GM23248 (cell line): ENCODE measurements around the gene CST11. TPM values are rescaled to one million over a fixed set of nuclear protein-coding genes. Genes with fewer than 3 reads are reported as not detected.

Experiments
- DNase-seq: peaks from one replicate; pipeline ENCODE4 v3.0.0-alpha.2; 2015
- H2AFZ ChIP-seq: fragments of 200-600 bp; sonication (generic); 2 replicates; pipeline ENCODE4 v1.6.1; 2016; ENCODE audit warnings: antibody characterized with exemption
- H3F3A ChIP-seq: fragments of 200-600 bp; sonication (generic); 2 replicates; pipeline ENCODE4 v1.6.1; 2016; ENCODE audit warnings: mild to moderate bottlenecking, antibody characterized with exemption, mixed run types; ENCODE audit not compliant: insufficient read depth
- H3K27ac ChIP-seq: fragments of 200-600 bp; sonication (generic); 2 replicates; pipeline ENCODE4 v1.5.1; 2016; ENCODE audit warnings: mild to moderate bottlenecking
- H3K27me3 ChIP-seq: fragments of 200-600 bp; sonication (generic); replicated peaks from 2 replicates; pipeline ENCODE4 v1.6.1; 2016; ENCODE audit warnings: mild to moderate bottlenecking; ENCODE audit not compliant: insufficient read depth
- H3K36me3 ChIP-seq: fragments of 200-600 bp; sonication (generic); 2 replicates; pipeline ENCODE4 v1.6.1; 2016; ENCODE audit warnings: low read depth, mild to moderate bottlenecking
- H3K4me1 ChIP-seq: fragments of 200-600 bp; sonication (generic); 2 replicates; pipeline ENCODE4 v1.6.1; 2016; ENCODE audit warnings: mild to moderate bottlenecking; ENCODE audit not compliant: insufficient read depth
- H3K4me2 ChIP-seq: fragments of 200-600 bp; sonication (generic); one replicate; pipeline ENCODE4 v1.6.1; 2016; ENCODE audit warnings: mild to moderate bottlenecking; ENCODE audit not compliant: unreplicated experiment
- H3K4me3 ChIP-seq: fragments of 200-600 bp; sonication (generic); 2 replicates; pipeline ENCODE4 v1.5.1; 2016; ENCODE audit warnings: mild to moderate bottlenecking
- H3K79me2 ChIP-seq: fragments of 200-600 bp; sonication (generic); 2 replicates; pipeline ENCODE4 v1.6.1; 2016; ENCODE audit warnings: mild to moderate bottlenecking; ENCODE audit not compliant: insufficient read depth
- H3K9ac ChIP-seq: fragments of 200-600 bp; sonication (generic); 2 replicates; pipeline ENCODE4 v1.6.1; 2016; ENCODE audit warnings: mild to moderate bottlenecking
- H3K9me2 ChIP-seq: fragments of 200-600 bp; sonication (generic); 2 replicates; pipeline ENCODE4 v1.6.1; 2016; ENCODE audit warnings: mixed run types, mild to moderate bottlenecking, moderate library complexity; ENCODE audit not compliant: insufficient read depth
- H3K9me3 ChIP-seq: fragments of 200-600 bp; sonication (generic); one replicate; pipeline ENCODE4 v1.6.1; 2017; ENCODE audit warnings: low read depth
- H4K20me1 ChIP-seq: fragments of 200-600 bp; sonication (generic); 2 replicates; pipeline ENCODE4 v1.6.0; 2016; ENCODE audit not compliant: insufficient read depth
- EZH2 ChIP-seq: fragments of 200-600 bp; sonication (generic); IDR thresholded peaks from 2 replicates; pipeline ENCODE4 v1.6.1; 2018; ENCODE audit warnings: antibody characterized with exemption, mild to moderate bottlenecking; ENCODE audit not compliant: insufficient read depth, poor library complexity, severe bottlenecking
- EZH2phosphoT487 ChIP-seq: fragments of 200-600 bp; sonication (generic); IDR thresholded peaks from 2 replicates; pipeline ENCODE4 v1.6.1; 2018; ENCODE audit warnings: antibody characterized with exemption, moderate library complexity, mild to moderate bottlenecking, low read depth; ENCODE audit not compliant: insufficient read depth
- WGBS, 2 experiments: methylation state at CpG; one replicate each; pipeline ENCODE4 v1.1.6; 2015 to 2017; ENCODE audit warnings: low lambda C conversion rate in 2 of 2, low coverage in 1 of 2; ENCODE audit errors: missing lambda C conversion rate in 2 of 2; 5-methylcytosine and 5-hydroxymethylcytosine counted together
- in situ Hi-C: fragments of 300-500 bp; cut with MboI; formaldehyde crosslinking; loops from 2 replicates; pipeline ENCODE4 v1.15.0; 2020
- polyA plus RNA-seq: library from polyadenylated mRNA; unstranded; fragments of >200 nt; fragmentation: Nextera tagmentation; extraction: Ambion mirVana; gene quantifications from 2 replicates; pipeline ENCODE4 v1.2.1, GENCODE V29; 2016
- total RNA-seq: library from RNA; depleted of rRNA; stranded (reverse); fragments of >200 nt; shearing (Covaris generic); gene quantifications from 2 replicates; pipeline ENCODE4 v1.2.3, GENCODE V29; 2014

The CST11 gene
- total and polyA plus RNA-seq, 2 experiments from 2014 or later = not detected

DNA sequence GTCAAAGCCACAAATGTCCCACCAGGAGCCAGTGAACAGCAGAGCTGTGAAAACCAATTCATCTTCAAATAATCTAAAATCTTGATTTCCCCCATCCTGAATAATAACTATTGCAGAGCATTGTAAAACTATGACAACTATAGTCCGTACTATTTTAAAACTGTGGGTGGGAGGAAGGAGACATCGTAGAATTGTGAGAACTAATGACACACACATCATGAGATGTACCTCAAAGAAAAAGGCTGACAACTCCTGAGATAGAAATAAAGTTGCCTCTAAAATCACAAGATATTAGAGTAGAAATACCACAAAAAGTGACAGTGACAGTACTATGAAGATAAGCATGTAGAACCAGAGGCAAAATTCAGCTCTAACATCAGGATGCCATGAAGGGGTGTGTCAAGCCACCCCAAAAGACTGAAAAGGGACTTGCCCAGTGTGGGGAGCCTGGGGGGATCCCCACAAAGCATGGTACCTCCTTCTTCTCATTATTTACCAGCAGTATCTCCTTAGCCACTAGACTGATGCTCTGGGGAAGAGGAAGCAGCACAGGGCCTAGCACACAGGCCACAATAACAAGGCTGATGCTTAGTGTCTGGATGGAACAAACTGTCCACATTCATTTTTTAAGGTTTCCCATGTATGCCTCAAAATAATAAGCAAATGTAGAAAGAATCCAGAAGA lies 44.8 kb downstream of the CST11 start:
- no peak overlapping the region for H3K4me3 ChIP-seq
- no peaks in the 10 kb centered on the region for H3K36me3 ChIP-seq
- TF ChIP-seq EZH2 (no peak), EZH2phosphoT487 (no peak)
- H3K79me2 ChIP-seq = peaks cover 100% of the 10 kb centered on the region
- DNase-seq = no peak
- H2AFZ ChIP-seq = no peak overlapping the region
- in situ Hi-C loops = no loop called here
- H3K9me2 ChIP-seq = no peaks in the 10 kb centered on the region
- no peak overlapping the region for H3K4me2 ChIP-seq
- no peaks in the 10 kb centered on the region for H3K9me3 ChIP-seq
- no peak overlapping the region for H3K9ac ChIP-seq
- H3K27me3 ChIP-seq = no peaks in the 10 kb centered on the region
- peaks cover 9% of the 10 kb centered on the region; the same call in 1 of the 2 replicates for H4K20me1 ChIP-seq
- no peak overlapping the region for H3K27ac ChIP-seq
- no peaks in the 10 kb centered on the region for H3F3A ChIP-seq
- 96 to 97% methylated on average over 2 of the region's 2 CpGs for WGBS, 2 experiments
- H3K4me1 ChIP-seq = peaks cover 28% of the 10 kb centered on the region

DNA sequence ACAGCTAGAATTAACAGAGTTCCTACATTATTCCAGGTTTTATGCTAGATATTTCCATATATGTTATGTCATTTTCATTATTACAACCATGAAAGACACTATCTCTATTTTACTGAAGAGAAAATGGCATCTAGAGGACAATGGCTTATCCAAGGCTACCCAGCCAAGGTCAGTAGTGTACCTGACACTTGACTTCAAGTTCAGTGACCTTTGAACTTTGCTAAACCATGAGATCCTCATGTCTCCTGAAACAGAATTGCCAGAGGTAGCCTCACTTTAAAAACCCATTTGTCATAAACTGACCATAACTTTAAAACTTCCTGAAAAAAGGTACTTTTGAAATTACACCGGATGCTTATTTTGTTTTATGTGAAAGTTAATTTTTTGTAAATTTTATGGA lies 45.8 kb downstream of the CST11 start:
- TF ChIP-seq EZH2phosphoT487 (no peak), EZH2 (no peak)
- Histone ChIP-seq H3K9me3 (no peaks in the 10 kb centered on the region), H3K27ac (no peak overlapping the region), H3K9ac (no peak overlapping the region), H3K9me2 (no peaks in the 10 kb centered on the region), H4K20me1 (peaks cover 9% of the 10 kb centered on the region; the same call in 1 of the 2 replicates), H3K27me3 (no peaks in the 10 kb centered on the region), H3K36me3 (no peaks in the 10 kb centered on the region), H3F3A (no peaks in the 10 kb centered on the region), H3K4me3 (no peak overlapping the region), H3K4me2 (no peak overlapping the region), H3K4me1 (peaks cover 22% of the 10 kb centered on the region), H2AFZ (no peak overlapping the region), H3K79me2 (peaks cover 100% of the 10 kb centered on the region)
- DNase-seq = no peak
- in situ Hi-C loops = no loop called here
- WGBS, 2 experiments = 92 to 98% methylated on average over 1 of the region's 1 CpG

DNA sequence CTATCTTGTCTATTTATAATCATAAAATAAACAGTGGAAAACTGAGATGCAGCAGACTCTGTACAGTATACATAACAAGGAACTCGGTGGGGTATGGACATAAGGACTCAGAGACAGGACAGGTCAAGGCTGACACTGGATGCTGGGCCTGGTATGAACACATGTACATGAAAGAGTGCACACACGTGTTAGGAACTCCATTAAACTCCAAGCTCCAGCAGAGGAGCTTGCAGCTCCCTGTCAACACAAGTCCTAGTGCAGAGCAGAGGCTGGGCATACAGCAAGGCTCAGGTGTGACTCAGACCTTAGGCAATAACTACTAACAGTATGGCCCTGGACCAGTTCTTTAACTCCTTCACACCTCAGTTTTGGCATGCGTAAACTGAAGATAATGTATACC lies 48.5 kb downstream of the CST11 start:
- Histone ChIP-seq H4K20me1 (peaks cover 9% of the 10 kb centered on the region; the same call in 1 of the 2 replicates), H3K4me2 (no peak overlapping the region), H3K27me3 (no peaks in the 10 kb centered on the region), H3K9me3 (no peaks in the 10 kb centered on the region), H3K9me2 (no peaks in the 10 kb centered on the region), H3K79me2 (peaks cover 91% of the 10 kb centered on the region), H3K36me3 (no peaks in the 10 kb centered on the region), H3K27ac (no peak overlapping the region), H3K4me3 (no peak overlapping the region), H2AFZ (no peak overlapping the region), H3K4me1 (peaks cover 11% of the 10 kb centered on the region), H3K9ac (no peak overlapping the region), H3F3A (peaks cover 9% of the 10 kb centered on the region)
- in situ Hi-C loops = no loop called here
- WGBS, 2 experiments = 43 to 49% methylated on average over 3 of the region's 3 CpGs
- TF ChIP-seq EZH2phosphoT487 (no peak), EZH2 (no peak)
- DNase-seq = peak; percentile 81

DNA sequence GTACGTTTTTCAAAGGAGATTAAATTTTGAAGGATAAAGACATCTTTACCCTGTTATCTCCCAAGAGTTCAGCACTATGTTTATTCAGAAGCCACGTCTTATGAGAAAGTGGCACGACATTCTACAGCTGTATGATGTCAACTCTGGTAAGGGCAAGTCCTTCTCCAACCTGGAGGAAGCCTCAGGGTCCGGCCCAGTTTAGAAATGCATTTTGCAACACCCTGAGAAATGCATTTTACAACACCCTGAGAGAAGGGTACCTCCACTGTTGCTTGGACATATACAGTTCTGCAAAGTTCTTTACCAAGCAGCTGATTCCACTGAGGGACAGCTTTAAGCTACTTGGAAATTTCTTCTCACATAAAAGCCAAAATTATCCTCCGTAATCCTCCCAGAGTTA lies 48.9 kb downstream of the CST11 start:
- H3K36me3 ChIP-seq = no peaks in the 10 kb centered on the region
- no peak overlapping the region for H3K4me2 ChIP-seq
- peaks cover 9% of the 10 kb centered on the region for H3F3A ChIP-seq
- in situ Hi-C loops = no loop called here
- no peak for TF ChIP-seq EZH2phosphoT487
- TF ChIP-seq EZH2 = no peak
- H3K4me3 ChIP-seq = no peak overlapping the region
- H3K4me1 ChIP-seq = peaks cover 11% of the 10 kb centered on the region
- DNase-seq = no peak
- no peaks in the 10 kb centered on the region for H3K9me3 ChIP-seq
- no peaks in the 10 kb centered on the region for H3K27me3 ChIP-seq
- H3K27ac ChIP-seq = no peak overlapping the region
- no peak overlapping the region for H3K9ac ChIP-seq
- peaks cover 9% of the 10 kb centered on the region; the same call in 1 of the 2 replicates for H4K20me1 ChIP-seq
- no peaks in the 10 kb centered on the region for H3K9me2 ChIP-seq
- H2AFZ ChIP-seq = no peak overlapping the region
- WGBS, 2 experiments = 77 to 83% methylated on average over 5 of the region's 5 CpGs
- H3K79me2 ChIP-seq = peaks cover 91% of the 10 kb centered on the region
